OCI-LY1 (cell line): Measurements from ENCODE around the gene TCERG1L.

ENCODE experiments used
- CTCF ChIP-seq: fragments of 200-600 bp; sonication (generic), shearing (Covaris generic); IDR thresholded peaks from 2 replicates; pipeline ENCODE4 v1.5.1; 2017; ENCODE audit warnings: mild to moderate bottlenecking, antibody characterized with exemption, low read length, moderate library complexity, mixed read lengths
- EZH2 ChIP-seq: fragments of 200-600 bp; sonication (generic), shearing (Covaris generic); IDR thresholded peaks from 2 replicates; pipeline ENCODE4 v1.8.0; 2017; ENCODE audit warnings: borderline replicate concordance, mixed run types, mild to moderate bottlenecking, antibody characterized with exemption, low read length, moderate library complexity, mixed read lengths

GRCh38 chr10:131046194-131046593 lies 265.3 kb downstream of the TCERG1L start:
- TF ChIP-seq CTCF (no peak), EZH2 (no peak)
